Suprapubic skin (tissue), 4 donors: Measurements from ENCODE around the gene ZC3H14.

Source experiments
- POLR2A ChIP-seq, 2 donors: fragments of 450-650 bp; IDR thresholded peaks; one replicate each; pipeline ENCODE4 v1.6.1; 2017; ENCODE audit warnings: antibody characterized with exemption in 2 of 2, mild to moderate bottlenecking in 2 of 2, moderate library complexity in 2 of 2
- POLR2AphosphoS5 ChIP-seq, 3 donors: sonication (generic); formaldehyde crosslinking; IDR thresholded peaks; one replicate each; pipeline ENCODE4 v1.6.1; 2017; ENCODE audit warnings: antibody characterized with exemption in 3 of 3
- TF ChIP-seq, protein P1 (sequence below), 2 donors: fragments of 200-600 bp in 1 of 2; fragments of 450-650 bp in 1 of 2; sonication (generic) in 1 of 2; IDR thresholded peaks; one replicate each; pipeline ENCODE4 v1.5.1; 2016 to 2019; ENCODE audit warnings: antibody characterized with exemption in 2 of 2, mild to moderate bottlenecking in 1 of 2, moderate library complexity in 1 of 2

DNA sequence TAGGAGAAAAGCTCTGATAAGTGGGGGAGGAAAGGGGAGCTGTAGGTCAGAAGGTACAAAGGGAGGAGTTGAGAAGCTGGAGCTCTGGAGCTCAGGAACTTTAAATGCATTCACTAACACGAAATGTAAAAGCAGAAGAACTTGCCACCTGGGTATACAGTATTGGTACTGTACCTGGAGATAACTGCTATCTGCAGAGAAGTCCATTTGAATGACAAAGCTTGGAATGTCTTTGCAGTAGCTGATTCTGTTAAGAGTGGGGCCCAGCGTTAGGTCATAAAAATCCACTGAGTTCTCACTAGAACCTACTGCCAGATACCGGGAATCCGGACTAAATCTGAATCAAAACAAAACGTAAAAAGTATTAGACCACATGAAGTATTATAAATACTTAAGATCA lies 55.6 kb downstream of the ZC3H14 start:
- TF ChIP-seq, protein P1, sequence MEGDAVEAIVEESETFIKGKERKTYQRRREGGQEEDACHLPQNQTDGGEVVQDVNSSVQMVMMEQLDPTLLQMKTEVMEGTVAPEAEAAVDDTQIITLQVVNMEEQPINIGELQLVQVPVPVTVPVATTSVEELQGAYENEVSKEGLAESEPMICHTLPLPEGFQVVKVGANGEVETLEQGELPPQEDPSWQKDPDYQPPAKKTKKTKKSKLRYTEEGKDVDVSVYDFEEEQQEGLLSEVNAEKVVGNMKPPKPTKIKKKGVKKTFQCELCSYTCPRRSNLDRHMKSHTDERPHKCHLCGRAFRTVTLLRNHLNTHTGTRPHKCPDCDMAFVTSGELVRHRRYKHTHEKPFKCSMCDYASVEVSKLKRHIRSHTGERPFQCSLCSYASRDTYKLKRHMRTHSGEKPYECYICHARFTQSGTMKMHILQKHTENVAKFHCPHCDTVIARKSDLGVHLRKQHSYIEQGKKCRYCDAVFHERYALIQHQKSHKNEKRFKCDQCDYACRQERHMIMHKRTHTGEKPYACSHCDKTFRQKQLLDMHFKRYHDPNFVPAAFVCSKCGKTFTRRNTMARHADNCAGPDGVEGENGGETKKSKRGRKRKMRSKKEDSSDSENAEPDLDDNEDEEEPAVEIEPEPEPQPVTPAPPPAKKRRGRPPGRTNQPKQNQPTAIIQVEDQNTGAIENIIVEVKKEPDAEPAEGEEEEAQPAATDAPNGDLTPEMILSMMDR (IDR thresholded peaks at IDR 0.05): no peak
- TF ChIP-seq POLR2AphosphoS5 (IDR thresholded peaks at IDR 0.05) (no peak), POLR2A (IDR thresholded peaks at IDR 0.05) (no peak)
